Motor neuron (in vitro differentiated cells): Measurements from ENCODE around the gene RMRP. TPM values are rescaled to one million over a fixed set of nuclear protein-coding genes. Genes with fewer than 3 reads are reported as not detected.
"Not testable (repeated sequence)": the region's sequence is repeated elsewhere in the genome, so short reads cannot be mapped to it uniquely, and the experiment has no call there.

Experiments used
- ATAC-seq, 8 experiments: fragments of 200-7000 bp; cut with Tn5 transposase; replicated peaks in 6 of 8; 2 replicates each; pipeline ENCODE4 v1.8.0; 2021; ENCODE audit warnings: mild to moderate bottlenecking in 8 of 8, moderate library complexity in 8 of 8
- H3K27ac ChIP-seq, 2 donors: fragments of 250-450 bp; sonication (Bioruptor Pico); 2 replicates each; pipeline ENCODE4 v1.9.0; 2021; ENCODE audit warnings: antibody characterized with exemption in 2 of 2, mild to moderate bottlenecking in 2 of 2, moderate library complexity in 1 of 2
- H3K4me1 ChIP-seq, 2 donors: fragments of 250-450 bp; sonication (Bioruptor Pico); replicated peaks in 1 of 2; 2 replicates each; pipeline ENCODE4 v1.6.1; 2021; ENCODE audit warnings: antibody characterized with exemption in 2 of 2, mild to moderate bottlenecking in 2 of 2, moderate library complexity in 1 of 2
- H3K4me3 ChIP-seq, 5 donors: fragments of 250-450 bp; sonication (Bioruptor Pico); 2 replicates each; pipeline ENCODE4 v1.9.0; 2021; ENCODE audit warnings: antibody characterized with exemption in 5 of 5, mild to moderate bottlenecking in 5 of 5, moderate library complexity in 4 of 5
- WGBS, 10 experiments: fragments of 450-650 bp; shearing (Covaris generic); methylation state at CpG; one replicate each; pipeline ENCODE4 v1.0.0; 2022; 5-methylcytosine and 5-hydroxymethylcytosine counted together
- in situ Hi-C, 9 experiments: fragments of 400-800 bp; cut with MboI; loops; one replicate each; pipeline ENCODE4 v1.15.0; 2021; ENCODE audit warnings: low sequenced_read_pairs in 9 of 9, low pct_unique_long_range_greater_than_20kb in 2 of 9; ENCODE audit not compliant: unreplicated experiment in 9 of 9
- total RNA-seq, 8 experiments: library from RNA; unstranded; fragments of 300-600 nt; gene quantifications; 2 replicates each; pipeline versions ENCODE4 v1.2.3 to v1.2.4, GENCODE V29; 2022

RMRP gene
- total RNA-seq, 8 experiments from 2014 or later, result 12,611 to 65,418 (median 21,607) TPM

GRCh38 chr9:35641478-35641877 lies 16.3 kb downstream of the RMRP start:
- H3K27ac ChIP-seq, in situ Hi-C loops, H3K4me1 ChIP-seq, H3K4me3 ChIP-seq, ATAC-seq: not testable (repeated sequence)
- 0 to 100% (median 94%) methylated on average over 1 to 3 of the region's 3 CpGs; no CpG with 5 or more reads in 3 of the 10 experiments for WGBS, 10 experiments

GRCh38 chr9:35640431-35640830 lies 17.4 kb downstream of the RMRP start:
- in situ Hi-C loops, H3K27ac ChIP-seq, ATAC-seq, H3K4me1 ChIP-seq, H3K4me3 ChIP-seq: not testable (repeated sequence)
- WGBS, 10 experiments, result 92 to 100% (median 93%) methylated on average over 1 to 5 of the region's 15 CpGs; no CpG with 5 or more reads in 5 of the 10 experiments

- no peak for ATAC-seq
- in situ Hi-C loops, result no loop called here
- 33 to 100% (median 73%) methylated on average over 1 of the region's 1 CpG; no CpG with 5 or more reads in 2 of the 10 experiments for WGBS, 10 experiments
These were observed 18.2 kb downstream of the RMRP start for GRCh38 chr9:35639631-35640030.

GRCh38 chr9:35639225-35639624 lies 18.6 kb downstream of the RMRP start:
- H3K27ac ChIP-seq, ATAC-seq, H3K4me3 ChIP-seq, H3K4me1 ChIP-seq, in situ Hi-C loops: not testable (repeated sequence)
- 43 to 100% (median 90%) methylated on average over 1 of the region's 1 CpG; no CpG with 5 or more reads in 2 of the 10 experiments for WGBS, 10 experiments

More at GRCh38 chr9:35639631-35640030, 18.2 kb downstream of the RMRP start:
- H3K4me1 ChIP-seq, result no peaks in the 10 kb centered on the region
- H3K27ac ChIP-seq, result no peak overlapping the region
- no peak overlapping the region for H3K4me3 ChIP-seq

- ATAC-seq, in situ Hi-C loops, H3K27ac ChIP-seq, H3K4me1 ChIP-seq, H3K4me3 ChIP-seq: not testable (repeated sequence)
- 69 to 100% (median 96%) methylated on average over 2 to 6 of the region's 8 CpGs; no CpG with 5 or more reads in 1 of the 10 experiments for WGBS, 10 experiments
These were observed 19.1 kb downstream of the RMRP start for GRCh38 chr9:35638751-35639150.

GRCh38 chr9:35637427-35637955 lies 20.3 kb downstream of the RMRP start:
- ATAC-seq, H3K4me1 ChIP-seq, H3K4me3 ChIP-seq, H3K27ac ChIP-seq, in situ Hi-C loops: not testable (repeated sequence)
- 20 to 100% (median 83%) methylated on average over 1 to 8 of the region's 9 CpGs; no CpG with 5 or more reads in 3 of the 10 experiments for WGBS, 10 experiments

GRCh38 chr9:35636877-35637246 lies 21.0 kb downstream of the RMRP start:
- 72 to 100% (median 79%) methylated on average over 1 to 4 of the region's 6 CpGs; no CpG with 5 or more reads in 4 of the 10 experiments for WGBS, 10 experiments
- H3K27ac ChIP-seq, ATAC-seq, H3K4me1 ChIP-seq, in situ Hi-C loops, H3K4me3 ChIP-seq: not testable (repeated sequence)

- no peak for ATAC-seq
- 45 to 92% (median 83%) methylated on average over 2 to 7 of the region's 9 CpGs for WGBS, 10 experiments
- no peak overlapping the region for H3K4me3 ChIP-seq
- in situ Hi-C loops, result no loop called here
- H3K27ac ChIP-seq, result no peak overlapping the region
- H3K4me1 ChIP-seq, result no peaks in the 10 kb centered on the region
These were observed 21.5 kb downstream of the RMRP start for GRCh38 chr9:35636135-35636876.

- H3K4me1 ChIP-seq, result no peaks in the 10 kb centered on the region
- ATAC-seq, result no peak
- in situ Hi-C loops, result no loop called here
- H3K27ac ChIP-seq, result no peak overlapping the region
- H3K4me3 ChIP-seq, result no peak overlapping the region
These were observed 22.1 kb downstream of the RMRP start for GRCh38 chr9:35635730-35636129.

- WGBS, 10 experiments, result 71 to 100% (median 89%) methylated on average over 1 to 5 of the region's 5 CpGs; no CpG with 5 or more reads in 5 of the 10 experiments
- ATAC-seq, result no peak
- no peak overlapping the region for H3K27ac ChIP-seq
These were observed 28.2 kb downstream of the RMRP start for GRCh38 chr9:35629597-35629996.

GRCh38 chr9:35628389-35628991 lies 29.3 kb downstream of the RMRP start:
- H3K4me3 ChIP-seq, result no peak overlapping the region
- no peaks in the 10 kb centered on the region for H3K4me1 ChIP-seq
- 80 to 100% (median 90%) methylated on average over 1 to 3 of the region's 6 CpGs; no CpG with 5 or more reads in 3 of the 10 experiments for WGBS, 10 experiments
- in situ Hi-C loops, result loop anchor here in 1 of 9 experiments (10.0 kb wide), 1 partner anchor 64 kb away; a partner anchor contains a TSS
- no peak overlapping the region for H3K27ac ChIP-seq
- ATAC-seq, result no peak

More at GRCh38 chr9:35629597-35629996, 28.2 kb downstream of the RMRP start:
- no peak overlapping the region for H3K4me3 ChIP-seq
- in situ Hi-C loops, result loop anchor here in 1 of 9 experiments (10.0 kb wide), 1 partner anchor 65 kb away; a partner anchor contains a TSS
- H3K4me1 ChIP-seq, result no peaks in the 10 kb centered on the region

- in situ Hi-C loops, result loop anchor here in 1 of 9 experiments (10.0 kb wide), 1 partner anchor 63 kb away; a partner anchor contains a TSS
- WGBS, 10 experiments, result 72 to 100% (median 86%) methylated on average over 1 to 2 of the region's 2 CpGs; no CpG with 5 or more reads in 3 of the 10 experiments
- Histone ChIP-seq H3K4me1 (no peaks in the 10 kb centered on the region), H3K4me3 (no peak overlapping the region), H3K27ac (no peak overlapping the region)
- ATAC-seq, result no peak
These were observed 30.2 kb downstream of the RMRP start for GRCh38 chr9:35627575-35627974.

GRCh38 chr9:35619800-35620158 lies 38.0 kb downstream of the RMRP start:
- 52 to 76% (median 60%) methylated on average over 1 to 2 of the region's 2 CpGs; no CpG with 5 or more reads in 7 of the 10 experiments for WGBS, 10 experiments
- in situ Hi-C loops, result loop anchor here in 2 of 9 experiments (10.0 to 25.0 kb wide), 2 partner anchors 55 to 107 kb away; a partner anchor contains a TSS

More at GRCh38 chr9:35619800-35620158, 38.0 kb downstream of the RMRP start:
- no peak for ATAC-seq
- H3K4me3 ChIP-seq, result no peak overlapping the region
- no peaks in the 10 kb centered on the region for H3K4me1 ChIP-seq
- no peak overlapping the region for H3K27ac ChIP-seq
